Measurements from ENCODE around the gene CFHR3. TPM values are rescaled to one million over a fixed set of nuclear protein-coding genes. Genes with fewer than 3 reads are reported as not detected.
"Not testable (repeated sequence)": the region's sequence is repeated elsewhere in the genome, so short reads cannot be mapped to it uniquely, and the experiment has no call there.

The CFHR3 gene
- total RNA-seq, 1 experiment from 2014 or later = 0.24 TPM

DNA sequence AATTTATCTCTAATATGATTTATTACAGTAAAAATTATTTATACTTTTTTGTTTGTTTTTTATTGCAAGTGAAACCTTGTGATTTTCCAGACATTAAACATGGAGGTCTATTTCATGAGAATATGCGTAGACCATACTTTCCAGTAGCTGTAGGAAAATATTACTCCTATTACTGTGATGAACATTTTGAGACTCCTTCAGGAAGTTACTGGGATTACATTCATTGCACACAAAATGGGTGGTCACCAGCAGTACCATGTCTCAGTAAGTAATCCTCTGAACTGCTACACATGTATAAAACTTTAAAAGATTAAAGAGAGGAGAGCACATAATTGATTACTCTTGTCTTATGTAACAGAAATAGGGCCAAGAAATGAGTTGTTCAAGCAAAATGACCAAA is 4.5 kb downstream of the CFHR3 start:
- Mint-ChIP-seq H3K27me3 (ENCODE audit: low read depth) (no peaks in the 10 kb centered on the region), H3K4me3 (no peak overlapping the region), H3K4me1 (no peaks in the 10 kb centered on the region), H3K9me3 (no peaks in the 10 kb centered on the region), H3K36me3 (no peaks in the 10 kb centered on the region), H3K27ac (no peak overlapping the region)
- POLR2A ChIA-PET = no interaction called here
- DNase-seq (ENCODE audit: low spot score) (no peak), ATAC-seq (no peak)
- no peak for TF ChIP-seq ZNF121 (CRISPR knock-in tag; IDR thresholded peaks at IDR 0.05)
- TF ChIP-seq GTF2I (CRISPR knock-in tag; conservative IDR thresholded peaks at IDR 0.05) = no peak
- CTCF ChIA-PET = no interaction called here

- H3K4me3 Mint-ChIP-seq; CTCF ChIA-PET; DNase-seq (ENCODE audit: low spot score); H3K27ac Mint-ChIP-seq; H3K36me3 Mint-ChIP-seq; H3K9me3 Mint-ChIP-seq; ATAC-seq; POLR2A ChIA-PET; H3K27me3 Mint-ChIP-seq (ENCODE audit: low read depth): not testable (repeated sequence)
- H3K4me1 Mint-ChIP-seq = peaks cover 18% of the 10 kb centered on the region
Measured at GRCh38 chr1:196791252-196791651, 16.6 kb downstream of the CFHR3 start.

DNA sequence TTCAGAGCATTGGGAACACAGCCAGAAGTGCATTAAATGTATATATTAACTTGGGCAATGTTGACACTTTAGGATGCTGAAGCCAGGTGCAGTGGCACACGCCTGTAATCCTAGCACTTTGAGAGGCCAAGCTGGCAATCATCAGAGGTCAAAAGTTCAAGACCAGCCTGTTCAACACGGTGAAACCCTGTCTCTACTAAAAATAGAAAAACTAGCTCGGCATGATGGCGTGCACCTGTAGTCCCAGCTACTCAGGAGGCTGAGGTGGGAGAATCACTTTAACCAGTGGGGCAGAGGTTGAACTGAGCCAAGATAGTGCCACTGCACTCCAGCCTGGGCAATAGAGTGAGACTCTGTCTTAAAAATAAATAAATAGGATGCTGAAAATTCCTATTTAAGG is 19.5 kb downstream of the CFHR3 start:
- ATAC-seq; H3K4me3 Mint-ChIP-seq; H3K27ac Mint-ChIP-seq; H3K27me3 Mint-ChIP-seq (ENCODE audit: low read depth); H3K4me1 Mint-ChIP-seq; CTCF ChIA-PET; H3K36me3 Mint-ChIP-seq; POLR2A ChIA-PET; DNase-seq (ENCODE audit: low spot score): not testable (repeated sequence)
- peaks cover 12% of the 10 kb centered on the region for H3K9me3 Mint-ChIP-seq

- no peaks in the 10 kb centered on the region for H3K4me1 Mint-ChIP-seq
- ChIA-PET CTCF (no interaction called here), POLR2A (no interaction called here)
- DNase-seq (ENCODE audit: low spot score) (no peak), ATAC-seq (no peak)
- H3K36me3 Mint-ChIP-seq = peaks cover 5% of the 10 kb centered on the region
- peaks cover 12% of the 10 kb centered on the region for H3K9me3 Mint-ChIP-seq
- no peak for TF ChIP-seq AFF4 (CRISPR knock-in tag; IDR thresholded peaks at IDR 0.05; ENCODE audit: borderline replicate concordance)
- TF ChIP-seq, protein P1, sequence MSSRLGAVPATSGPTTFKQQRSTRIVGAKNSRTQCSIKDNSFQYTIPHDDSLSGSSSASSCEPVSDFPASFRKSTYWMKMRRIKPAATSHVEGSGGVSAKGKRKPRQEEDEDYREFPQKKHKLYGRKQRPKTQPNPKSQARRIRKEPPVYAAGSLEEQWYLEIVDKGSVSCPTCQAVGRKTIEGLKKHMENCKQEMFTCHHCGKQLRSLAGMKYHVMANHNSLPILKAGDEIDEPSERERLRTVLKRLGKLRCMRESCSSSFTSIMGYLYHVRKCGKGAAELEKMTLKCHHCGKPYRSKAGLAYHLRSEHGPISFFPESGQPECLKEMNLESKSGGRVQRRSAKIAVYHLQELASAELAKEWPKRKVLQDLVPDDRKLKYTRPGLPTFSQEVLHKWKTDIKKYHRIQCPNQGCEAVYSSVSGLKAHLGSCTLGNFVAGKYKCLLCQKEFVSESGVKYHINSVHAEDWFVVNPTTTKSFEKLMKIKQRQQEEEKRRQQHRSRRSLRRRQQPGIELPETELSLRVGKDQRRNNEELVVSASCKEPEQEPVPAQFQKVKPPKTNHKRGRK (CRISPR knock-in tag; IDR thresholded peaks at IDR 0.05; ENCODE audit: borderline replicate concordance) = no peak
- no peak for TF ChIP-seq ZNF219 (CRISPR knock-in tag; IDR thresholded peaks at IDR 0.05; ENCODE audit: borderline replicate concordance)
- TF ChIP-seq NFE2L1 (CRISPR knock-in tag; IDR thresholded peaks at IDR 0.05) = no peak
- TF ChIP-seq IRF1 (CRISPR knock-in tag; IDR thresholded peaks at IDR 0.05) = no peak
- TF ChIP-seq HMGA2 (CRISPR knock-in tag; IDR thresholded peaks at IDR 0.05) = no peak
- TF ChIP-seq, protein P2, sequence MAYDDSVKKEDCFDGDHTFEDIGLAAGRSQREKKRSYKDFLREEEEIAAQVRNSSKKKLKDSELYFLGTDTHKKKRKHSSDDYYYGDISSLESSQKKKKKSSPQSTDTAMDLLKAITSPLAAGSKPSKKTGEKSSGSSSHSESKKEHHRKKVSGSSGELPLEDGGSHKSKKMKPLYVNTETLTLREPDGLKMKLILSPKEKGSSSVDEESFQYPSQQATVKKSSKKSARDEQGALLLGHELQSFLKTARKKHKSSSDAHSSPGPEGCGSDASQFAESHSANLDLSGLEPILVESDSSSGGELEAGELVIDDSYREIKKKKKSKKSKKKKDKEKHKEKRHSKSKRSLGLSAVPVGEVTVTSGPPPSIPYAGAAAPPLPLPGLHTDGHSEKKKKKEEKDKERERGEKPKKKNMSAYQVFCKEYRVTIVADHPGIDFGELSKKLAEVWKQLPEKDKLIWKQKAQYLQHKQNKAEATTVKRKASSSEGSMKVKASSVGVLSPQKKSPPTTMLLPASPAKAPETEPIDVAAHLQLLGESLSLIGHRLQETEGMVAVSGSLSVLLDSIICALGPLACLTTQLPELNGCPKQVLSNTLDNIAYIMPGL (CRISPR knock-in tag; IDR thresholded peaks at IDR 0.05) = no peak
- H3K4me3 Mint-ChIP-seq = no peak overlapping the region
- no peak overlapping the region for H3K27ac Mint-ChIP-seq
- no peaks in the 10 kb centered on the region for H3K27me3 Mint-ChIP-seq (ENCODE audit: low read depth)
Measured at GRCh38 chr1:196797891-196798290, 23.3 kb downstream of the CFHR3 start.

GRCh38 chr1:196801920-196802319 is 27.3 kb downstream of the CFHR3 start:
- H3K4me1 Mint-ChIP-seq; CTCF ChIA-PET; ATAC-seq; POLR2A ChIA-PET; H3K4me3 Mint-ChIP-seq; H3K27ac Mint-ChIP-seq; H3K36me3 Mint-ChIP-seq; H3K27me3 Mint-ChIP-seq (ENCODE audit: low read depth); DNase-seq (ENCODE audit: low spot score); H3K9me3 Mint-ChIP-seq: not testable (repeated sequence)

All from WTC11 (cell line).